Stimulated activated CD4-positive, alpha-beta T cell treated with anti-CD3 and anti-CD28 coated beads, Interleukin-12 subunit alpha, Interleukin-12 subunit beta, amount 100 ng/mL, for 24 hours (primary cell): ENCODE measurements around the gene SSBP2.
"Not testable (repeated sequence)": the region's sequence is repeated elsewhere in the genome, so short reads cannot be mapped to it uniquely, and the experiment has no call there.

Experiments used
- DNase-seq, 2 experiments: peaks; one replicate each; pipeline ENCODE4 v3.0.0-alpha.2; 2020; ENCODE audit warnings: low read depth in 2 of 2

SSBP2 gene

DNA sequence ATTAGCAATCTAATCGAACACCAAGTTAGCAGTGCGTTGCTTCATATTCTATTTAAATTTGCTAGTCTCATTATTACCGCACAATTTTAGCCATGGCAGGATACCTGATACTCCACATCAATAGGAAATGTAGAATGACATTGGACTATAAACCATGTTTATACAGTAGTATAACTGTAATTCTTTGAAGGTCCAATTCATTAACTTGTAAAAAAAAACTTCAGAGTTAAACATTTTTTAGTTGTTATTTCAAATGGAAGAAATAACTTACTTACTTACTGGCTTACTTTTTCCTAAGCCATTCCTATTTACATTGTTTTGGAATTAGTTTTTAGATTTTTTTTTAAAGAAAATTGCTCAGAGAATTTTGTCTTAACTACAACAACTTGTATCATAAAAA, 321.5 kb downstream of the SSBP2 start:
- no peak for DNase-seq

DNA sequence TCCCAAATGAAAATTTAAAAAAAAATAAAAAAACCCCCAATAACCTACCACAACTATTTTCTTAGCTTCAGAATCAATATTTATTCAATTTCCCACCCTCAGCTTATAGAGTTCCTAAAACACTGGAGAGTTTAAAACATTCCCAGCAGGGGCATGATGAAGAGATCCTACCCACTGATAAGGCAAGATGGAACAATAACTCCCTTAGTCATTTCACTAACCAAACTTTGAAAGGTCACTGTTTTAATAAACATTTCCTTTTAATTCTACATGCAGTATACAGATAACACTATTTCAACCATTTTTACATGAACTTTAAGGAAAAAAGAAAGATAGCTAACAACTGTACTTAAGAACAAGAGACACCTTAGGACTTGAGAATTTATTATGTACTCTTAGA, 322.0 kb downstream of the SSBP2 start:
- DNase-seq: no peak

GRCh38 chr5:81428446-81428845, 322.5 kb downstream of the SSBP2 start:
- DNase-seq: no peak

DNA sequence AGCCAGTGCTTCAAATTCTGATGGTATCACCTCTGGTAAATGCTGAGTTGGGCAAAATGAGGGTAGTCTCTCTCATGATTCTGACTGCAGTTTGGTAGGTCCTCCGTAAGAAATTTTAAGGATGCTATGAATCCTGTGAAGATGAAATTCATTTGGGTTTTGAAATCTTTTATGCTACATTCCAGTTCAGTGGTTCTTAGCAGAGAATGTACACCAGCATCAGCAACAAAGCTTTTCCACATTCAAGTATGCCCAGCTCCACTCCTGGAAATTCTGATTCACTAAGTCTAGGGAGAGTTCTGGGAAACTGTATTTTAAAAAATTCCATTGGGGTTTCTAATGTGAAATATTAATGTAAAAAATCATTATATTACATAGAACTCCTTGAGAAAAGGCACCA, 323.3 kb downstream of the SSBP2 start:
- no peak for DNase-seq

DNA sequence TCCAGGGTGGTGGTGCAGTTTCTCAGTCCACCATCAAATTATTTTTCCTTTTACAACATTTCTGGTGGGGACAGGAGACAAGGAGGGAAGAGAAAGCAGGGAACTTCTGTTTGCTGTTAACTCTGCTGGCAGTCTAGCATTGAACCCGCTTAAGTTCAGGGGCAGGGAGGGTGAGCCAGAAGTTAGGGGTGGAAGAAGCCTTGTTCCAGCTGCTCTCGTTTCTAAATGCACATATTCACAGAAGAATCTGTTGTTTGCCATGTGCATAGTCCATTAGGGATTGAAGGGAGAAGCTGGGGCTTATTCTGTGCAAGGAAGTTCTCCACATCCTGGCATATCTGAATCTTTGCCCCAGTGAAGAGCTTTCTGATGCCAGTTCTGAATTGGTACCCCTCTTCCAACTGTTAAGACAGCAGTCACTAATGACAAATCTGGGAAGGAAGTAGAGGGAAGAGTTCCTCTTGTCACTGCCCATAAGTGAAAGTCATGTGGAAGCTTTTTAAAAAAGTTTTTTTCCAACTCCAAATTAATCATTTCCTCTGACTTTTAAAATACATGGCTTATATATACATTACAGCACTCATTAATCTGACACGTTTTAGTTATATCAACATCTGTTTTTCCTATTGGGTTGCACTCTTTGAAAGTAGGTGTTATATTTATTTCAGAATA, 324.4 kb downstream of the SSBP2 start:
- no peak for DNase-seq

DNA sequence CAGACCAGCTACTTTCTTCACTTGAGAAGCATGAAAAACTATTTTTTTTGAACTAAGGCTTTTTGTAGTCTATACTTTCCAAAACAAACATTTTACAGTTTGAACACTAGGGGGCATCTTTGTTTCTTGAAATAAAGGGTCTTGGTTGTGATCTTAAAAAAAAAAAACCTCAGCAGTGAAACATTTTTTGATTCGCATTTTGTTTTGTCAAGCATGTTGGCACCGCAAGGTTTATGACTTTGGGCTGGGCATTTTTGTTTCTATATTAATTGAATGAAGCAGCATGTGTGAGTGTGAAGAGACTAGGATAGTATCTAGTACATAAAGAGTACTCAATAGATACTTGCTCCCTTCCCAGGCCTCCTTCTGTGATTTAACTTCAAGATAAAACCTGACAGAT, 325.3 kb downstream of the SSBP2 start:
- no peak for DNase-seq

DNA sequence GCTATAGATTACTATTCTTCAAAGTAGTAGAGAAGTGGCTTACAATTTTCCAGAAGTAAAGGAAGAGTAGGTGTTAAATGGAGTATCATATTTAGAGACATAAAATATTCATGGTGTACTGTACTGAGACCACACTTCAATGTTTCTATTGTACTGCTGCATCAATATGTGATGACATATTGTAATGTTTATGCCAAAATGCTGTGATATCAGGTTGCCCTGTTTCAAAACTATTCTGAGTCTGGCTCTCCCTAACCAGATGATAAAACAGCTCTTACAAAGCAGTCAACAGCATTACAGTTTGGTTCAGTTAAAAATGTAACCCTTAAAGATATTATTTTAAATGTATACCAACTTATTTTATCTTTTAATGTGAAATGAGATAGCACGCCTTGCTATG, 326.2 kb downstream of the SSBP2 start:
- DNase-seq: no peak

GRCh38 chr5:81422671-81423070, 328.2 kb downstream of the SSBP2 start:
- DNase-seq: no peak

GRCh38 chr5:81420039-81420667, 330.7 kb downstream of the SSBP2 start:
- DNase-seq: no peak

GRCh38 chr5:81418606-81419005, 332.3 kb downstream of the SSBP2 start:
- DNase-seq: no peak

- DNase-seq: no peak
Observed at GRCh38 chr5:81417052-81417451, 333.8 kb downstream of the SSBP2 start.

GRCh38 chr5:81409896-81410295, 341.0 kb downstream of the SSBP2 start:
- DNase-seq: no peak

DNA sequence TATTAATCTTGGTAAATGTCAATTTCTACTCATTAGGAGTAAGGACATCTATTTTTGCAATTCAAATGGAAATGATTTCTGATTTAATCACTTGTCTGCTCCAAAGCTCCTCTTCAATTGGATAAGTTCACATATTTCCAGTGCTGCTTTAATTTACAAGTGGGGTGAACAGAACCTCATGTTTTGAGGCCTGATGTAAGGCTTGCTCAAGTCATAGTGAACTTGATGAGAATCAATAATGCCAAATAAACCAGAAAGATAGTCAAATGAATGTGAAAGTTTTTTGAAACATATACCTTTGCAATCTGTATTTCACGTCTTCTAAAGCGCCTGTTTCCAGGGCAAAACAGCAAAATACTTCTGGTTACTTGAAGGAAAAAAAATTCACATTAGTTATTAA, 341.5 kb downstream of the SSBP2 start:
- no peak for DNase-seq

DNA sequence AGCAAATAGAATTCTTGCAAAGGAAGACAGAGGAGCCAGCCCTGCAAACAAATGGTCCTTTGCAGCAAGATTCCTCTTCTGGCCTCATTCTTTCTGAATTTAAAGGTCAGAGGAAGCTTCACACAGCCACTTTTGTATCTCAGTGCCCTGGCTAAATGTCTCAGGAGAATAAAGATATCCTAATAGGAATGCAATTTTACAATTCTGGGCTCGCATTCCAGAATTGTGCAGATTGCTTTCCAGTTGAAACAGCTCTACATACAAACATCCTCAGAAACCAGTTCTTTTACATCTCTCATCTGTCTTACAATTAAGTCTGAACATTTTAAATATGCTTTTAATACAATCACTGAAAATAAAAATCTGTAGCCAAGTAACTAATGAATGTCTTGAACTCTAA, 342.4 kb downstream of the SSBP2 start:
- DNase-seq: no peak

DNA sequence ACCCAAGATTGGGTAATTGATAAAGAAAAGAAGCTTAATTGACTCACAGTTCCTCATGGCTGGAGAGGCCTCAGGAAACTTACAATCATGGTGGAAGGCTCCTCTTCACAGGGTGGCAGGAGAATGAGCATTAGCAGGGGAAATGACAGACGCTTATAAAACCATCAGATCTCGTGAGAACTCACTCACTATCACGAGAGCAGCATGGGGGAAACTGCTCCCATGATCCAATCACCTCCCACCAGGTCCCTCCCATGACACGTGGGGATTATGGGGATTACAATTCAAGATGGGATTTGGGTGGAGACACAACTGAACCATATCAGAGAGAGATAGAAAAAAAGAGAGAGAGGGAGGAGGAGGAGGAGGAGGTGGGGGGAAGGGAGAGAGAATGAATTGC, 343.1 kb downstream of the SSBP2 start:
- not testable (repeated sequence) for DNase-seq

DNA sequence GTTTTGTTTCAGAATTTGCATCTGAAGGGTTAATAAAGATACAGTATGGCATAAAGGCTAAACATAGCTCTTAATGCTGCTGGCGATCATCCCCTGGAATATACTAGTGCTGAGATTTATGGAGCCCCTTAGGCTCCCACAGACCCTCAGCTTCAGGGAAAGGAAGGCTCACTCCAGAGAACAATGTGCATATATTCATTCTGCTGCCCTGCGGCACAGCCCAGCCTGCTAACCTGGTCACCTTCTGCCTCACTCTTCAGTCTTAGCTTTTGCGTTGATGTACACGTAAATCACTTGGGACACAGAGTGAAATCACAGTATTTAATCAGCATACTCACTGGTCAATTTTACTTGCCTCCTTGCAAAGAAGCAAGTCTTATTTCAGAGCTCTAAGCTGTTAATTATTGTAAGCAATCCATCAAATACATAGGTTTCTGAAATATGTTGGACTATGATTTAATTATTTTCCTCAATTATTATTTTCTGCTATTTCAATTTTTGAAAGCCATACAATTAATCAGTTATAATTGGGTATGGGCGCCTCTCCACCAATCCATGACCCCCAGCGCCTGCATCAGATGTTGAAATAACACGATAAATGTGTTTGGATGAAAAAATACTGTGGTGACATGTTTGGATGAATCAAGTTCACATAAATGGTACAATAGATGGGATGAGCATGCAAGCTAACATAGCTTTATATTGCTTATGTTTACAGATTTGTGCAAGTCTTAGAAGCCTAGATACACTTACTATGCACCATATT, 345.6 kb downstream of the SSBP2 start:
- DNase-seq: no peak

GRCh38 chr5:81402192-81402930, 348.5 kb downstream of the SSBP2 start:
- DNase-seq: no peak

DNA sequence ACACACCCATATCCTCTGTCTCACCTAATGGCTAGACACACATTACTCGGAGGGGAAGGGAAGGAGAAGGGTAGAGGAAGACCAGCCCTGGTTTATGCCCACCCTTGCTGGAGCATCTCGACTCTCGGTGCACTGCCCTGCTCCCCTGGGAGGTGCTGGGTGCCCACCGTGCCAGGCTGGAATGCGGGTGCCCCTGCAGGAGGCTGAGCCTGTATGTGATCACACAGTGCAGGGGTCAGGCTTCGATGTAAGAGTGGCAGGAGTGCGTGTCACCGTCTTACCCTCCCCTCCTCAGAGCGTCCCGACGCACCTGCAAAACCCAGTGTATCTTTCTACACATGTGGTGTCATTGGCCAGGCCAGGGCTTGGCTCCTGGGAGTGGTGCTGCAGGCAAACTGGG, 349.6 kb downstream of the SSBP2 start:
- DNase-seq: no peak

DNA sequence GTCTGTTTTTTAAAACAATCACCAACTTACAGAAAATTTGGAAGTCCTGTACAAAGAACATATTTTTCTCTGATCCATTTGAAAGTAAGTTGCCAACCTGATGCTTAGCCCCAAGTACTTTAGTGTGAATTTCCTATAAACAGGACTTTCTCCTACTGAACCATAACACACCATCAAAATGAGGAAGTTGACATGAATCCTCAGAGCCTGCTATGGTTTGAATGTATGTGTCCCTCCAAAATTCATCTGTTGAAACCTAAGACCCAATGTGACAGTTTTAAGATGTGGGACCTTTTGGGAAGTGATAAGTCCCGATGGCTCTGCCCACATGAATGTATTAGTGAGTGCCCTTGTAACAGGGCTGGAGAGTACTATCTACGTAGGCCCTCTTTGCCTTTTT, 350.5 kb downstream of the SSBP2 start:
- DNase-seq: no peak

DNA sequence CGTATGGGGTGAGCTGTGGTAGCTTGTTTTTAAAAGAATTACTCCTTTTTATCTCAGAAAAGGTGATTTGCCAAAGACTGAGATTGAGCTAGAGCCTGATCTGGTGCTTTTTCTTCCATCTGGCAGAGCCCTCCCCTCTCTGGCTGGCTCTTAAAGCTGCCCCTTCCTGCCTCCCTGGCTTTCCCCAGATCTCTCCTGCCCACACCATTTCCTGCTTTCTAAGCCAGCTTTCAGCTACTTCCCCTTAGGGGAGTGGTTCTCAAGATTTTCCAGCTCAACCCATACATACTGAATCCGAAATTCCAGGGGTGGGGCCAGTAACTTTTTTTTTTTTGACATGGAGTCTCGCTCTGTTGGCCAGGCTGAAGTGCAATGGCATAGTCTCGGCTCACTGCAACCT, 352.2 kb downstream of the SSBP2 start:
- DNase-seq: no peak

DNA sequence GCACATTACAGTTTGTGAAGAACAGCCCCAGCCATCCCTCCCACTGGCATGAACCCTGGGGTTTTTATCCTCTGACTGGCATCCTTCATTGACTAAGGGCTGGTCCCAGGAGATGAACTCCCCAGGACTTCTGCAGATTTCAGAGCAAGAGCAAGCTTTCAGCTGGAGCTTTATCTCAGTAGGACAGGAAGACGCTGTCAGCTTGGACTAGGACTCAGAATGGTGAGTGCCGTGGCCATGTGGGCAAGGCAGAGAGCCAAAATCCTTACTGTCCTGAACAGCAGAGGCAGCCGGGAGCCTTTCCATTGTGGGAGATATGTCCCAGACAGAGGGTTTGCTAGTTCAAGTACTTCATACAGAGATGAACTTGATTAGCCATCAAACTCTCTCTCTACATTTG, 353.7 kb downstream of the SSBP2 start:
- no peak for DNase-seq

- DNase-seq: no peak
Observed at GRCh38 chr5:81395262-81395661, 355.6 kb downstream of the SSBP2 start.
